CD4-positive, alpha-beta T cell treated with Interleukin-2 at 100 ng/mL for 4 hours (primary cell): Measurements from ENCODE around the gene PARD3.
"Not testable (repeated sequence)": the region's sequence is repeated elsewhere in the genome, so short reads cannot be mapped to it uniquely, and the experiment has no call there.

Source experiments
- DNase-seq: peaks from one replicate; pipeline ENCODE4 v3.0.0-alpha.2; 2020; ENCODE audit warnings: low spot score

Gene PARD3

DNA sequence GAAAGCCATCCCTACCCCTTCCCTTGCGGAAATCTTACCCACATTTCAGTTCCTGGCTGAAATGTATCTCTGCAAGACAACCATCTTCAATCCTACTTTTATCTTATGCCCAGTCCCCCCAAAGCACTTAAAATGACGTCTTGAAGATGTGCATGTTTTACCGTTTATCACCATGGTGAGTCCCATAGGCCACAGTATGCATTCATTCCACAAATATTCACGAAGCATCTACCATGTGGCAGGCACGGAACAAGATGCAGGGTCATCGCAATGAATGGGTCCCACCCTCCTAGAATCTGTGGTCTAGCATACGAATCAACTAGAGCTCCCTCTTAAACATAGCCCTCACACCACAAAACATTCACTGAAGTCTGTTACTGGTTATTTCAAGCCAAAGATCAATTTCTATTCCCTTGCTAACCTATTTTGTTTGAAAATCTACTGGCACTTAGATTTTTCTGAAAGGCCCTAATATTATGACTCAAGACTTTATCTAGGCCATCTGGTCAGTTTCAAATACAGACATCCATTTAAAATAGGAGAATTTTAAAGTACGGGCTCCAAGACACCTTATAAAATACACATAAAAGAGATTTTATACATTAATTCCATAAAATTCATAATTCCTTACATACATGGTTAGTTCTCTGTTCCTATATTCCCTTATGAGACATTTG, 99.4 kb downstream of the PARD3 start:
- no peak for DNase-seq

DNA sequence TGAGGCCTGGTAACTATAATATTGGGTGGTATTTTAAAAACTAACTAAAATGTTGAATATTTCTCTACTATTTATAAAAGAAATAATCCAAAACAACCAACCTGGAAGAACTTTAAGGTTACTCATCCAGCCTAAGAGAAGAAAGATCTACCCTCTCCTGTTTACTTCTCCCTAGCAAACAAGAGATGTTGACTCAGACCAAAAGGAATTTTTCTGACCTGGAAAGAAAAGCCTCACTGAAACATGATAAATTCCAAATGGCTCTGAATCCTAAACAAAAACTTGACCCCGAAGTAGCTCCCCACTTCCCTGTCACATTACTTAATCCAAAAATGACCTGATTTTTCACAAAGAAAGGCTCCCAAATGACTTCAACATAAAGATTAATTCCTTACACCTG, 101.2 kb downstream of the PARD3 start:
- DNase-seq: no peak

DNA sequence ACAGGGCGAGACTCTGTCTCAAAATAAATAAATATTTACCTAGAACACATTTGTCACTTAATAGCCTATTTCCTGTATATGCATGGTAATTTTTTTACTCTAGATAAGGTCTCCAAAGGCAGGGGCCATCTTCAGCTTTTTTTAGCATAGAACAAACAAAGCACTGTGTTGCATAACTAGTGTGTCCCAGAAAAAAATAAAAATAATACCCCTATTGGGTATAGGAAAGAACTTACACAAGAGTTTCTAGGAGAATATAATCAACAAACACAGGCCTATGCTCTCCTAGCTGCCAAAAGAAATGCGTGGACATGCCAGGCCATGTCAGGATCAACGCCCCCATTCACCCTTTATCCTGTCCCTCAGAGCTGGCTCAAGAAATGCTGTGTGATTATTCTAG, 103.6 kb downstream of the PARD3 start:
- DNase-seq: no peak

DNA sequence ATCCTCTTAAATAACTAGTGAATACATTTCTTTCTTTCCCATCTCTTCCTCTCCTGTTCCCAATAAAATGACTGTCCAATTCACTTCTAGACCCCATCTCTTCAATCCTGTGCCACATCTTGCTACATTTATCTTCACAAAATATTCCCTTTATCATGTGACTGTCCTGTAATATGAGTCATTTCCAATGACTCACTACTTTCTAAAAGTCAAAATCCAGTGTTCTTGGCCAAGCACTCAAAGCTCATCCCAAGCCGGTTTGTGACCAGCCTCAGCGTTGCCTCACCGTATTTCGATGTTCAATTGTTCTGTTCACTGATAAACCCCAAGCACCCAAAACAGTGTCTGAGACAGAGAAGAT, 104.7 kb downstream of the PARD3 start:
- no peak for DNase-seq

DNA sequence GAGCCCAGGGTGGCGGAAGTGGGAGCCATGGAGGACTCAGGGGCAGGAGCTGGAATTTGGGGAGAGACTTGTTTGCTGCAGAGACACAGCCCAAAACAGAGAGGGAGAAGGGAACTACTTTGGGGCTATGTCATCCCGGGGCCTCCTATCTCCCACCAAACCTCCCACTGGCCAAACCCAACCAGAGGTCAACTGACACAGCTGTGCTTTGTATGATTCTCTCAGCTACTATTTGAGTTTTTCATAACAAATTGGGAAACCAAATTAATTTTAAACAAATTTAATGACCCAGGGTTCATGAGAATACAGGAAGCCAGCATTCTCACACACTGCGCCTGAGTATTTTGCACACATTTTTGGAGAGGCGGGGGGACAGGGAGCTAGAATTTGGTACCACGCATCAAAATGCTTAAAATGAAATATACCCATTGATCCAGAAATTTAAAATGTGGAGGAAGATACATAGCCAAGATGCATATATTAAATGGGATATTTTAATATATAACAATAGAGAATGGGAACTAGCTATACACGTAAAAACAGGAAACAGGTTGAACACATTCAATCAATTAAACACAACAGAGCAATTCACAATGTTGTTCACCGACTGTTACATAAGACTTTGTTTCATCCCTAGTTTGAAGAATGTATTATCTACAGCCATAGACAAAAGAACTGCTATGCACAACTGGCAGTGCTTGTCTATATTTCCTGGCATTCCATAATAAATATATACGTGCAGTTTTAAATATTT, 105.3 kb downstream of the PARD3 start:
- no peak for DNase-seq

DNA sequence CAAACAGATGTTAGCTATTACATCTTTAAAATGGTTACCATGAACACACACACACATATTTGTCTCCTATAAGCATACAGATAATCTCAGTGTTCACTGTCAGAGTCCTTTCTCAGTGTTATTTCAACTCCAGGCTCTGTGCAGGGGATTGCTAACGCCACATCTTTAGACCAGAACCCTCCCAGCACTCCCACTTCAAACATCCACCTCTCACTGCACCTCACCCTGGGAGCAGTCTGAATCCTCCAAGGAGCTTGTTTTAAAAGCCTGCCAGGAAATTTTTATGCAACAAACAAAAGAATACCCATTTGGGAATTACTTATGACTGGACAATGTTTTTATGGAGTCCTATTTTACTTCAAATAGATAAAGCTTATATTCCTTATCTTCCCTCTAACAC, 107.4 kb downstream of the PARD3 start:
- no peak for DNase-seq

DNA sequence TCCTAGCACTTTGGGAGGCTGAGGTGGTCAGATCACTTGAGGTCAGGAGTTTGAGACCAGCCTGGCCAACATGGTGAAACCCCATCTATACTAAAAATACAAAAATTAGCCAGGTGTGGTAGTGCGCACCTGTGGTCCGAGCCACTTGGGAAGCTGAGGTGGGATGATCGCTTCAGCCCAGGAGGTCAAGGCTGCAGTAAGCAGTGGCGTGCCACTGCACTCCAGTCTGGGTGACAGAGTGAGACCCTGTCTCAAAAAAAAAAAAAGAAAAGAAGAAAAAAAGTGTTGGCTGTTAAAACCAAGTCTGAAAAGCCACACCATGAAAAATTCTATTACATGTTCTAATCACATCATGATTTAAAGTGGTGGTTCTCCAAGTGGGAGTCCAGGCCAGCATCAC, 108.1 kb downstream of the PARD3 start:
- DNase-seq: not testable (repeated sequence)

DNA sequence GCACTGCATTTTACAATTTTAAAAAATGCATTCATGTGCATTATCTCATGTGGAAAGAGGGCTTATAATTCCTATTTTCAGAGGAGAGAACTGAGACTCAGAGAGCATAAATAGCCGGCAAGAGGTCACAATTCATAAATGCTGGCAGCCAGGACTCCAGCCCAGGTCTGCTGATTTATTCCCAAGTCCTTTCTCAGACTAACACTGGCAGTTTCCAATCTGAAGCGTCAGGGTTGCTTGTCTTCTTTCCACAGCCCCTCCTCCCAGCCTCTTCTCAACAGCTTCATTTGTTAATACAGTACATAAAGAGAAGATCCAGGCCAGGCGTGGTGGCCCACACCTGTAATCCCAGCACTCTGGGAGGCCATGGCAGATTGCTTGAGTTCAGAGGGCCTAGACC, 108.9 kb downstream of the PARD3 start:
- no peak for DNase-seq

DNA sequence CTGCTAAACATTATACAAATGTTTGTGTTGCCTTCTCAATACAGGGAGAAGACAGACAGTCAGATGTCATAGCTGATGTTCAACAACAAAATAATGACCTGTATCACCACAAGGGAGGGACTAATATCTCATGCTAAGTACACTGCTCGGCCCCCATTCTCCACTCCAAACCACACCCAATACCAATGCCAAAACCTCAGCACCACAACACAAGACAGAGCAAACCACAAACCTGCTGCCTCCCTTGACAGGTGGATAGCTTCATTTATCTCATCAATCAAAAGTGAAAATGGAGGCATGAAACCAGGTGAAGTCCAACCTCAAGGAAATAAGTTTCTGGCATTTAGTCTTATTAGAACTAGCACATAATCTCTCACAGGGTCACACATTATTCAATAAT, 109.5 kb downstream of the PARD3 start:
- DNase-seq: no peak

DNA sequence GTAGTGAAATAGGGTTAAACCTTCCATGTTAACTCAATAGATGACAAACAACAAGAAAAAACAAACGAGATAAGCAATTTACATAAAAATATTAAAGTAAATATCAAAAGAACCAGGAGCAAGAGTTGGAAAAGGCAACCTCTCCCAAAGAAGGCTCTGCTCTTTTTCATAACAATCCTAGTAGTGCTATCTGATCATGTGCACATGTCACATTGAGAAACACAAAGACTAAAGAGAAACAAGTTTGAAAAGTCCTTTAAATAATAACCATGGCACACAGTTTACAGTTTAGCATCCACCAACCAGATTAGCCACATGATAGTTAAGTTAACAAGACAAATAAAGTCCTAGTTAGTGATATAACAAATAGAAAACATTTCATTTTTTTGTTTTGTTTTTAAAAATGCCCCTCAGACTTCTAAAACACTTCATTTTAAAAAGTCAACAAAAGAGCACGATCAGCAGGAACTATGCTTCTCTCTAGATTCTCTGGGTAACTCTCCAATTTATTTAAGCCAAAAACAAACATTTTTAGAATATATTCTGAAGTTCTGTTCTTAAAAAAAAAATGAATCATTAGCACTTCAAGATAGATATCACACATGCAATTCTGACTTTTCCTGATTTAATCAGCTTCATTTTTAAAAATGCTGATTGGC, 110.4 kb downstream of the PARD3 start:
- no peak for DNase-seq

DNA sequence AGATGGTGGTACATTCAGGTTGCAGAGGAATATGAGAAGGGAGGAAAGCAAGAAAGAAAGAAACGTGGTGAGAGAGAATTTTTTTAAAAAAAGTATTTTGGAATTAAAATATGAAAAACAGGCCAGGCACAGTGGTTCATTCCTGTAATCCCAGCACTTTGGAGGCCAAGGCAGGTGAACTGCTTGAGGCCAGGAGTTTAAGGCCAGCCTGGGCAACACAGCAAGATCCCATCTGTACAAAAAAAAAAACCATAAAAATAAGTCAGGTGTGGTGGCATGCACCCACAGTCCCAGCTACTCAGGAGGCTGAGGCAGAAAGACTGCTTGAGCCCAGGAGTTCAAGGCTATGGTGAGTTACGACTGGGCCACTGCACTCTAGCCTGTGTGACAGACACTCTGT, 112.1 kb downstream of the PARD3 start:
- DNase-seq: no peak

DNA sequence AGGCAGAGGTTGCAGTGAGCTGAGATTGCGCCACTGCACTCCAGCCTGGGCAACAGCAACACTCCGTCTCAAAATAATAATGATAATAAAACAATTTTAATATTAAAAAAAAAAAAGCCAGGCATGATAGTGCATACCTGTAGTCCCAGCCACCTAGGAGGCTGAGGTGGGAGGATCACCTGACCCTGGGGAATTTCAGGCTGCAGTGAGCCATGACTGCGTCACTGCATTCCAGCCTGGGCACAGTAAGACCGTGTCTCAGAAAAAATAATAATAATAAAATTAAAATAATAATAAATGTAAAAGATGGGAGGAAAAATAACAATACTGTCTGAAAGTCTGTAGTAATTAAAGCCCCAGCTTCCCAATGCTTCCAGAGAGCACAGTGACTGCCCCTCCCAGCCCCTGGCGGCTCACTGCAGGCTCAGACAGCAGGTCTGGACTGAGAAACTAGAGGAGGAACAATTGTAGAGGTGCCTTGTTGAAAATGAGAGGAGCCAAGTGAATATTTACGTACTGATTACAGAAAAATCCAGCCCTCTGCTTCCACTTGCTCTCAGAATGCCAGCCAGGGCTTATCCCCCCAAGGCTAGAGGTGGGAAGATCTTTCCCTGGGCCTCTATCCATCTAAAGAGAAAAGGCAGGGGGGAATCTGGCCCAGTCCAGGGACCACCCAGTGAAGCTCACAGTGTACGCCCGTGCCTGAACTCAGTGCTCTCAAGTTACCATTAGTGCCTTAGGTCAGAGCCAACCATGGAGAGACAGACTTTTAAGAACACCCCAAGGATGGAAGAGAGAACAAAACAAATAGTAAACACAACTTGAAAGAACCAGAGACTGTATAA, 112.8 kb downstream of the PARD3 start:
- no peak for DNase-seq

DNA sequence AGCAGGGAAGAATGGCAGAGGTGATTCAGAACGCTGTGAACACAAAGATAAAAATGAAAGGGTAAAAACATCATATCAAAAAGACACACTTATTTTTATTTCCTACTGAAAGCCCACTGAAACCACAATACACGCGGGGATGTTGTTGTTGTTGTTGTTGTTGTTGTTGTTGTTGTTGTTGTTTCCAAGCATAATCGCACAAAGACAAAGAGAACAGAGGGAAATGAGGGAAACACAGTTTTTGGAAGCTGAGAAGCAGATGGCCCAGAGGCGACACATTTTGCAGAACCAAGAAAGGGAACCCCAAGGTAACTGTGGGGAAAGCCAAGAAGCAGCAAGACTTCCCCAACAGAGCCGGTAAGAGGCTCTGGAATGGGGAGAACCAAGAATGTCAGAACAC, 113.9 kb downstream of the PARD3 start:
- no peak for DNase-seq

DNA sequence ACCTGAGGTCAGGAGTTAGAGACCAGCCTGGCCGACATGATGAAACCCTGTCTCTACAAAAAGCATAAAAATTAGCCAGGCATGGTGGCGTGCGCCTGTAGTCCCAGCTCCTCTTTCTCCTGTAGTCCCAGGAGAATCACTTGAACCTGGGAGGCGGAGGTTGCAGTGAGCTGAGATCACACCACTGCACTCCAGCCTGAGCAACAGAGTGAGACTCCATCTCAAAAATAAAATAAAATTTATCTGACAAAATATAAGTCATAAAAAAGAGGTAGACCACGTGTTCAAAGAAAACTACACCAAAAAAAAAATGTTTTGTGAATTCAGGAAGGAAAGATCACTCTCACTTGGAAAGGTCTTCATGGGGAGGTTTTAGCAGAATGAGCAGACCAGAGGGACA, 114.3 kb downstream of the PARD3 start:
- DNase-seq: not testable (repeated sequence)

DNA sequence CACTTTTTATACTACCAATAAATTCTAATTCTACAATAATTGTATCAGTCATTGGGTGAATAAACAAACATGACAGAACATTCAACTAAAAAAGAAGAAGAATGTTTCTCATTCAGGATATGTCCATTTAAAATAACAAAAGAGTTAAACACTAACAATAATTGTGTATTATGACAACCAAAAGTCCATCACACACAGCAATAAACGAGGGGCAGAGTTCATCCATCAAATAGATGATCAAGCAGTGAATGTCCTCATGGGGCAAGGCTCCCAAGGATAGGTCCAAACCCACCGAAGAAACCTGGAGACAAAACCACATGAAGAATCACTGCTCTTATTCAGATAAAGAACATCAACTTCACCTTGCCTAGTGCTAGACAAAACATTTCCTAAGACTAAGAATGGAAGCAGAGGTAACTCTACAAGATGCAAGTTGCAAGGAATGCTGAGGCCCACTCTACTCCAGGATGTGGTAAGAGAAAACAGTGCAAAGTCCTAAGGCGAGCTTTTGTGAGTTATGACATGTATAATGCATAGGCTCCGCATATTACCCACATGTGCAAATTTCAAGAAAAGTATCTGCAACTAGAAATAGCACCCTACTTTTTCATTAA, 115.1 kb downstream of the PARD3 start:
- no peak for DNase-seq

DNA sequence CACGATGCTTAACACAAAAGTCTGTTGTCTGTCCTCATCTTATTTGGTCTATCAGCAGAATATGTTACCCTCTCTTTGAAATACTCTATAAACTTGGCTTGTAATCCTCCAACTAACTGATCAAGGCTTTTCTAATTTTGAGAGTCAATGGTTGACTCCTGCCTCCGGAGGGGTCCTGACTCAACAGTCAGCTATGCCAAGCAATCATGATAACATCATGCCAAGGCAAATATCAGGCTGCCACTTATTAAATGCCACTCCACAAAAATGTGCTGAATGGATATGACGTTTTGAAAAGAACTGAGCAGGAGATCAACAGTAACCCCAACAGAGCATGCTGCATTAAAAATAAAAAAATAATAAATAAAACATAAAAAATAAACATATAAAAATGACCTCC, 116.1 kb downstream of the PARD3 start:
- DNase-seq: no peak

DNA sequence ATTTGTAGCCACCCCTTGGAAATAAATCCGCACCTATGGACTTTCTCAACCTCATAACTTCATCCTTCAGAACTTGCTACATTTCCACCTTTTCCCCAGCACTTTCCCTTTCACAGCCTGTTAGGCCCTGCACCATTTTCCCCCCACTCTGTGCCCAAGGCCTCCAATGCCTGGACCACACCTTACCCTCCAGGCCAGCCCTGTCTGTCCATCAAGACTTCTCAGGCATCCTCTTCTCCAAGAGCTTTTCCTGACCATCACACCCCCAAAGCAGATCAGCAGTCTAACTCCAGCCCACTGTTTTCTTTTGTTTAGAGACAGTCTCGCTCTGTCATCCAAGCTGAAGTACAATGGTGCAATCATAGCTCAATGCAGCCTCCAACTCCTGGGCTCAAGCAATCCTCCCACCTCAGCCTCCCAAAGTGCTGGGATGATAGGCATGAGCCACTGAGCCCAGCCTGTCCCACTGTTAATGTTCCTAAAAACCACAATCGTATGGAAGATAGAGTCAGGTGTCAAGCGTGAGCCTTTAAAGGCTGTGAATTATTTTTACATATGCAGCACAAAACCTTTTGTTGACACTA, 116.8 kb downstream of the PARD3 start:
- DNase-seq: no peak

DNA sequence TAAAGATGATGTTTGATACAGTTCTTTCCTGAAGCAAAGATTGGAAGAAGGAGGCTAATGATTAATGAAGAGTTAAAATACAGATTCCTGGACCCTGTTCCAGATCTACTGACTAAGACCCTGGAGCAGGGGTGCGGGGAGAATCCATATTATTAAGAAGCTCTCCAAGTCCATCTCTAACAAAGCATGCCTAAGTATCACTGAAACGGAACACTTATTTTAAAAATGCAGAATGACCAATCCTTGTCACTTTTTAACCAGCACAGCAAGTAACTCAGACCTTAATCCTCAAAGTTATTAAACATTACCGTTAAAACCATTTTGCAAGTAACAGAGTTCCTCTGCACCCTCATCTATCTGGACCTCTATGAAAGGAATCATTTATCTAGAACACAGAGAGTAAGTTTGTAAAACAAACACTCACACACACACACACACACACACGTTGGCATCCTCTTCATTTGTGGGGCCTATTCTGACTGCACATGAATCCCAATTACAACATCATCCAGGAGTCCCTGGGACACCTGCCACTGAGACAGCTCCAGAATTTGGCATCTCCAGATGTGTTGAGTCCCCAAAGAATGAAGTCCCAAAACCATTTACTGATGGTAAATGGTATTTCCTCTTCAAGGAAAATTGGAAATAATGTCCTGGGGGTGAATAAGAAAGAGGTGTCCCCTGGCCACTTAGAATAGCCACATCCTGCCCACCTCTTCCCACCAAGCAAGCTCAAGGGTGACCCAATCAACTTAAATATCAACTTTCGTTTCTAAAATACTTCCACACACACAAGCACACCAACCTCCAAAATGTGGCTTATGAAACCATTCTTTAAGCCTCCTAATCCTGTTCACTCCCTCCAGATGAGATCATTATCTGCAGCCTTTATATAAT, 117.5 kb downstream of the PARD3 start:
- DNase-seq: no peak

DNA sequence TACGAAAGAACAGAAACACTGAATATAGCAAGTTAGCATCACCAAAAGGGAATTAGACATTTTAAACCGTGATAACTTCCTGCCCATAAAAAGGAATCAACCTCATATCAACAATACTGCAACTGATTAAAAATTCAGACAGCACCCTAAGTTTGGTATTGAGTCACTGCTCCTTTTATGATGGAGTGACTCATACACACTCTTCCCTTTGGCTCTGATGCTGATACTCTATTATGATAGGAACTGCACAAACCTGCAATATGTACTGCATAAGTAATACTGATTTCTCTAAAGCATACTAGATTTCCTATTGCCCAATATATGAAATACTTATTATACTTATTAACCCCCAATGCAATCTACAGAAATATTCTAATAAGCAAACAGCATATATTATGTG, 118.7 kb downstream of the PARD3 start:
- no peak for DNase-seq

DNA sequence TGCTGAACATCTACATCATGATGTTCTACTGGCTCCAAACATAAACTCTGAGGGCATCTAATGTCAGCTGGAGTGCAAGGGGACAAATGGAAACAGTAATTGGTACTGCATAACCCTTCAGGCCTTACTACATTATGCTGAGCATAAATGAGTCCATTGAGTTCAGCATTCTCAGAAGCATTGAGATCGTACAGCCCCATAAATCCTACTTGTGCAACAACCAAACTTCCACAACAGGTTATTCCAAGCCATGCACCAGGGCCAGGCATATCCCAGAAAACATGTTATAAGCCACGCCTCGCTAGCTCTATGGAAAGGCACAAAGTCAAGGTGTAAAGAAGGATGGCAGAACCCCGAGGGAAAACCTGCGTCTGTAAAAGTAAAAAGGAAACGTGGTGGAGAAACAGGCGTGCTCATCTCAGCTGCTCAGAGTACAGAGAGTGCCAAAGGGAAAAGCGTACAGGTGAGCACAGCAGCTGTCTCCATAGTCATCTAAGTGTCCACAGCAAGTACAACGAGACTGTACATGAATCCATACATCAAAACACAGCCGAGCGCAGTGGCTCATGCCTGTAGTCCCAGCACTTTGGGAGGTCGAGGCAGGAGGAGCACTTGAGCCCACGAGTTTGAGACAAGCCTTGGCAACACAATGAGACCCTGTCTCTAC, 124.6 kb downstream of the PARD3 start:
- DNase-seq: no peak
